Measurements from ENCODE around the gene PDCD11.
"Not testable (repeated sequence)": the region's sequence is repeated elsewhere in the genome, so short reads cannot be mapped to it uniquely, and the experiment has no call there.

The PDCD11 gene

DNA sequence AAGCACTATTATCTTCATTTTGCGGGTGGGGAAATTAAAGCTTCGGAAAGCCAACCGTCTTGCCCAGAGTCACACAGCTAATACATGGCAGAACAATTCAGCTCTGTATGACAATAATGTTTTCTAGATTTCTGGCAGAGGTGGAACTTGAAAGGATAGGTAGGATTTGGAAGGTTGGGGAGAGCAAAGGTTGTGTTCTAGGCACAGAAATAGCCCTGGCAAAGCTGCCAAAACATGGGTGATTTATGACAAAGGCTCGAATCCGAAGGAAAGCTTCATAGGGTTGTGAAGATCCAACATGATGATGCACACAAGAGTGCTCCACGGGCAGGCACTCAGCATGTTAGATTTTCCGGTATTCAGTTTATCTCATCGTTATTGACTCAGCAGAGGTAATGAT lies 19.2 kb downstream of the PDCD11 start:
- no peak for DNase-seq (ENCODE audit: low read depth in 2 of 2, low spot score in 1 of 2)

GRCh38 chr10:103416436-103417147 lies 20.2 kb downstream of the PDCD11 start:
- peak; percentile 15 to 45 for DNase-seq (ENCODE audit: low read depth in 2 of 2, low spot score in 1 of 2)

- not testable (repeated sequence) for DNase-seq (ENCODE audit: low read depth in 2 of 2, low spot score in 1 of 2)
These were observed 20.7 kb downstream of the PDCD11 start for GRCh38 chr10:103417148-103417469.

- no peak for DNase-seq (ENCODE audit: low read depth in 2 of 2, low spot score in 1 of 2)
These were observed 21.2 kb downstream of the PDCD11 start for GRCh38 chr10:103417601-103418000.

- DNase-seq (ENCODE audit: low read depth in 2 of 2, low spot score in 1 of 2), result no peak
These were observed 22.7 kb downstream of the PDCD11 start for GRCh38 chr10:103419101-103419500.

DNA sequence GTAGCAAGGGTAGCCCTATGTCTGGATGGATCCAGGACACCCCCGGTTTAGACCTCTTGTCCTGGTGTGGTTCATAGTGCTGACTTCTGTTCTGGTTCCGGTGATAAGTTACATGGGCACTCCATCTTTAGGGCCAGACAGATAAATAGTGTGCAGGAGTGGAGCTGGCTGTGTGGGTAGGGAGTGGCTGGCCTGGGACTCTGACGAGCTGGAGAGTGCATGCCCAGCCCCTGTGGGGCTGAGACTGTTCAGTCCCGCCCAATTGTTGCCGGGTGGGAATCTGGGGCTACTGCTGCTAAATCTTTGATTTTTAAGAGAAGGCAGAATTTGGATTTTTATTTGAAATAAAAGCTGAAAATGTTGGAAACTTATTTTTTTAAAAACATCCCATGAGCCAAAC lies 27.3 kb downstream of the PDCD11 start:
- no peak for DNase-seq (ENCODE audit: low read depth in 2 of 2, low spot score in 1 of 2)

DNA sequence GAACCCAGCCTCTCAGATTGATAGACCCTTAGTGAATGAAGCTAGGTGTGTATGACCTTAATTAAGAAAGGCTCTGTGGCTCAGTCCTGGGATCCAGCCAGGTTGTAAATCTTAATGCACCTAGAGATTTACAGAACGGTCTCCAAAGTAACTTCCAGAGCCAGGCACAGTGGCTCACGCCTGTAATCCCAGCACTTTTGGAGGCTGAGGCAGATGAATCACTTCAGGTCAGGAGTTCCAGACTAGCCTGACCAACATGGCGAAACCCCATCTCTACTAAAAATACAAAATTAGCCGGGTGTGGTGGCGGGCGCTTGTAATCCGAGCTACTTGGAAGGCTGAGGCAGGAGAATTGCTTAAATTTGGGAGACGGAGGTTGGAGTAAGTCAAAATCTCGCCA lies 31.4 kb downstream of the PDCD11 start:
- no peak for DNase-seq (ENCODE audit: low read depth in 2 of 2, low spot score in 1 of 2)

DNA sequence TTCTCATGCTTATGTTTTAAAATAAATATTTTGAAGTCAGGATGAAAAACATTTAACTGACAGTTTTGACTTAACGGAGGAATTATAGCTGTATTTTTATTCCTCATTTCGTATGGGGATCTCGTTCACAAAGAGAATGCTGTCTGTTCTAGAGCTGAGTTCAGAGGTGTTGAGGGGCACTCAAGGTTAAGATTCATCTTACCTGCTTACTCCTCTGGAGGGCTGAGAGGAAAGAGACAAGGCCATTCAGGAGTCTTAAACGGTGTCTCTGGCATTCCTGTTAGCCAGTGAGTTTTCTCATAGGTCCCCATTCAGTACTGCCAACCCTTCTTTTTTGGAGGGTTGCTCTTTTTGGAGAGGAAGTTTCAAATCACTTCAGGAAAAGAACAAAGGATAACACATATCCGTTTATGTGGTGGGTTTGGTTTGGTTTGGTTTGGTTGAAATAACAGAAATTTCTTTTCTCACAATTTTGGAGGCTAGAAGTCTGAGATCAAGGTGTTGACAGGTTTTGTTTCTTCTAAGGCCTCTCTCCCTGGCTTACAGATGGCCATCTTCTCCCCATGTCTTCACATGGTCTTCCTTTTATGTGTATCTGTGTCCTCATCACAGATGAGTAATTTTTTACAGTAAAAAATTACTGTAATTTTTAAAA lies 32.7 kb downstream of the PDCD11 start:
- DNase-seq (ENCODE audit: low read depth in 2 of 2, low spot score in 1 of 2), result no peak

- no peak for DNase-seq (ENCODE audit: low read depth in 2 of 2, low spot score in 1 of 2)
These were observed 33.2 kb downstream of the PDCD11 start for GRCh38 chr10:103429647-103430046.

- DNase-seq (ENCODE audit: low read depth in 2 of 2, low spot score in 1 of 2), result no peak
These were observed 35.5 kb downstream of the PDCD11 start for GRCh38 chr10:103431902-103432301.

DNA sequence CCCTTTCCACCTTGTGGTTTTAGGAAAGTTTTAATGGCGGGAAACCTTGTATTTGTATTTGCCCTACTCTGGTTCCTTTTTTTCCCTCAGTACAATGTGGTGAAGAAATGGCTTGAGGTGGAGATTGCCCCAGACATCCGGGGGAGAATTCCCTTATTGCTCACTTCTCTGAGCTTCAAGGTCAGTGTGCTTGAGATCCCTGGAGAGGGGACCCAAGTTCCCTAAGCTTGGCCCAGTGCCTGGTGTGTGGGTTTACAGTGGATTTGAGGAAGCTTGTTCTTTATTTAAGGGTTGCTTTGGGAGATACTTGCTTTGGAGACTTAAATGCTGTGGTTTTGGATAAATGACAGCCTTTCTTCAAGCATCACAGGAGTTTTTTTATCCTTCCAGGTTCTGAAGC lies 37.4 kb downstream of the PDCD11 start:
- no peak for DNase-seq (ENCODE audit: low read depth in 2 of 2, low spot score in 1 of 2)

DNA sequence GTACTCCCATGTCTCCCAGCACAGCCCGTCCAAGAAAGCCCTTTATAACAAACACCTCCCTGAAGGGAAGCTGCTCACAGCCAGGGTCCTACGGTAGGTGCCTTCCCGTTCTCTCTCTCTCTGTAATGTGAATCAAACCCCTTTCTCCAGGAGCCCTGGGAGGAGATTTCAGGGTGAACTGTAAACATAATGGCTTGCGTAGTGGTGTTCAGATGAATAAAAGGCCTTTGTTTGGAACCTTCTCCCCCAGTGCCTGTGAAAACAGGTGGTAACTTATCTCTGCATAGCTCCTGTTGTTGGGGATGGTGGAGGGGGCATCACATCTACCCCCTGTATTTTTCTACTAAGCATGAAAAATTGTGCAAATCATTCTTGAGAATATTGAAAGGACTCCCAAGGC lies 43.4 kb downstream of the PDCD11 start:
- no peak for DNase-seq (ENCODE audit: low read depth in 2 of 2, low spot score in 1 of 2)

- no peak for DNase-seq (ENCODE audit: low read depth in 2 of 2, low spot score in 1 of 2)
These were observed 44.0 kb downstream of the PDCD11 start for GRCh38 chr10:103440416-103440815.

DNA sequence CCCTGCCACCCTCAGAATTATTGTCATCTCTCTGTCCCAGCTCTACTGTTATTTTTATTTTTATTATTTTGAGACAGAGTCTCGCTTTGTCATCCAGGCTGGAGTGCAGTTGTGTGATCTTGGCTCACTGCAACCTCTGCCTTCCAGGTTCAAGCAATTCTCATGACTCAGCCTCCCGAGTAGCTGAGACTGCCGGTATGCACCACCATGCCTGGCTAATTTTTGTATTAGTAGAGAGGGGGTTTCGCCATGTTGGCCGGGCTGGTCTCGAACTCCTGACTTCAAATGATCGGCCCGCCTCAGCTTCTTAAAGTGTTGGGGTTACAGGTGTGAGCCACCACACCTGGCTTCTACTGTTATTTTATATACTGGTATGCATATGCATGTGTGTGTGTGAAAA lies 44.8 kb downstream of the PDCD11 start:
- no peak for DNase-seq (ENCODE audit: low read depth in 2 of 2, low spot score in 1 of 2)

GRCh38 chr10:103441611-103442010 lies 45.2 kb downstream of the PDCD11 start:
- no peak for DNase-seq (ENCODE audit: low read depth in 2 of 2, low spot score in 1 of 2)

GRCh38 chr10:103442031-103442461 lies 45.6 kb downstream of the PDCD11 start:
- DNase-seq (ENCODE audit: low read depth in 2 of 2, low spot score in 1 of 2), result no peak

DNA sequence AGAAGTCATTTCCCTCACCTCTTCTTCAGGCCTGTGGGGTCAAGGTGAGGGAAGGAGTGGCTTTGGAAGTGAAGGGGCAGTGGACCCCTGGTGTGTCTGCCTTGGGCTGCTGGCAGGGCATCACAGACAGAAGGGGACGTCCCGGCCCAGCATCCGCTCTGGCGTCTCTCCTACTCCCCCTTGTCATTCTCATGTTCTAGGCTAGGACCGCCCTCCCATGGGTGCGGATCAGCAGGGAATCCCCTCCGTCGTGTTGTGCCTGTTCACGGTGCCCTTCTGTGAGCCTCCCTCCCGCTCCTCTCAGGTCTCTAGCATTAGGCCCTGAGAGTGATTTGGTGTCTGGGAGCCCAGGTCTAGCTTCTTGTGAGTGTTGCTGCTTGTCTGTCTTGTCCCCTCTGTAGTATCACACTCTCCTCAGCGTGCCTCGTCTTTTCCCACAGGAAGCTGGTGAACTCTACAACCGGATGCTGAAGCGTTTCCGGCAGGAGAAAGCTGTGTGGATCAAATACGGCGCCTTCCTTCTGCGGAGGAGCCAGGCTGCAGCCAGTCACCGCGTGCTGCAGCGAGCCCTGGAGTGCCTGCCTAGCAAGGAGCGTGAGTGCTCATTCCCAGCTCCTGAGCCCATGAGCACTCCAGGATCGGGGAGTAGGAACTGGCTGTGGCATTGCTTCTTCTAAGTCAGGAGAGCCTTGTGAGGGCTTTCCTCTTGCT lies 47.2 kb downstream of the PDCD11 start:
- DNase-seq (ENCODE audit: low read depth in 2 of 2, low spot score in 1 of 2), result no peak

- no peak for DNase-seq (ENCODE audit: low read depth in 2 of 2, low spot score in 1 of 2)
These were observed 48.1 kb downstream of the PDCD11 start for GRCh38 chr10:103444478-103444877.

GRCh38 chr10:103445366-103445765 lies 48.9 kb downstream of the PDCD11 start:
- DNase-seq (ENCODE audit: low read depth in 2 of 2, low spot score in 1 of 2), result no peak

DNA sequence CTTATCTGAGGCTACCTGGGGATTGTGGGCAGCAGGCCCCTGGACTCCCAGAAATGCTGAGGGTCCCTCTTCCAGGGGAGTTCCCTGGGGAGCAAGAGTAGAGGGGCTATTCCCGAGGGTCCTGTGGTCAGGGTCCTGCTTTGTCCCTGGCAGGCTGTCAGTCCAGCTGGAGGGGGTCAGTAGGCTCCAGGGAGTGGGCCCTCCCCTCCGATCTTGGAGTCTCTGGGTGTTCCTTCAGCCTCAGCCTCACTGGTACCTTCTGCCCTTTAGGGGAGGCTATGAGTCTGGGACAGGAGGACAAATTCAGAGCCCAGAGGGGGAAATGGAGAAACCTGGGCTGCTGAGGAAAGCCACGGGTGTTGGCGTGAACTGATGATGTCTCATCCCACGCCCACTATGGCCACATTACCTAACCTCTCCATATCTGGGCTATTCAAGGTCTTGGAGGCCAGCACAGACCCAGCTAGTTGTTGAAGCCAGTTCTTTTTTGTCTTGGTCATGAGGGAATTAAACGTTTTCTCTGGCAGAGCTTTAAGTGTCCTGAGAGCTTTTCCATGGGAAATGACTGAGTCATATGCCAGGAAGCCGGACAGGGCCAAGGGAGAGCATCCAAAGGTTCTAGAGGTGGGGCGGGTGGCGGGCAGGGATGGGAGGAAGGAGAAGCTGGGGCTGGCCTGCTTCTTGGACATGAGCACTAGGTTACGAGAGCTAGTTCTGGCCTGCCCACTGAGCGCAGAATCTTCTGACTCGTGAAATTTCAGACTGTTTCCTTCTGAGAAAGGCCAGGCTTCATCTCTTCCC lies 49.5 kb downstream of the PDCD11 start:
- DNase-seq (ENCODE audit: low read depth in 2 of 2, low spot score in 1 of 2), result no peak

DNA sequence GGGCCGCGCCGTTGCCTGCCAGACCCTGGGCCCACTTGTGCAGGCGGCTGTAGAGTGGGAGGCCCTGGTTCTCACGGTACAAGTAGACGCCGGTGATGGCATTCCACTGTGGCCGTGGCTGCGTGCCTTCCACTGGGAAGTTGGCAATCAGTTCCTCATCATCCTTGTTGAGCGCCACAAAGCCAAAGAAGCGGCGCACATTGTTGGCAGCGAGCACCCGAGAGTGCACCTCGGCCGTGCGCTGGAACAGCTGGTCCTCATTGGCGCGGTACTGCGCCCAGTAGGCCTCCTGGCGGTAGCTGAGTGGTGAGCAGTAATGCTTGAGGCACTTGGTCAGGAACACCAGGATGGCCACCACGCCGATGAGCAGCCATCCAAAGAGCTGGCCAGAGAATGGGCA lies 50.8 kb downstream of the PDCD11 start:
- DNase-seq (ENCODE audit: low read depth in 2 of 2, low spot score in 1 of 2), result no peak

GRCh38 chr10:103448746-103449145 lies 52.3 kb downstream of the PDCD11 start:
- no peak for DNase-seq (ENCODE audit: low read depth in 2 of 2, low spot score in 1 of 2)
